NCI-H69 (cell line): ENCODE results near the gene TCIRG1.

Source experiments
- DNase-seq: peaks from one replicate; lab custom pipeline; 2025; lab: John Stamatoyannopoulos, UW

Gene TCIRG1

GRCh38 chr11:68051191-68052136, 12.6 kb downstream of the TCIRG1 start:
- DNase-seq, result peak; percentile 63

GRCh38 chr11:68052137-68052873, 13.5 kb downstream of the TCIRG1 start:
- no peak for DNase-seq

- no peak for DNase-seq
These were observed 14.3 kb downstream of the TCIRG1 start for GRCh38 chr11:68053117-68053516.

- DNase-seq, result no peak
These were observed 15.4 kb downstream of the TCIRG1 start for GRCh38 chr11:68053981-68054812.

DNA sequence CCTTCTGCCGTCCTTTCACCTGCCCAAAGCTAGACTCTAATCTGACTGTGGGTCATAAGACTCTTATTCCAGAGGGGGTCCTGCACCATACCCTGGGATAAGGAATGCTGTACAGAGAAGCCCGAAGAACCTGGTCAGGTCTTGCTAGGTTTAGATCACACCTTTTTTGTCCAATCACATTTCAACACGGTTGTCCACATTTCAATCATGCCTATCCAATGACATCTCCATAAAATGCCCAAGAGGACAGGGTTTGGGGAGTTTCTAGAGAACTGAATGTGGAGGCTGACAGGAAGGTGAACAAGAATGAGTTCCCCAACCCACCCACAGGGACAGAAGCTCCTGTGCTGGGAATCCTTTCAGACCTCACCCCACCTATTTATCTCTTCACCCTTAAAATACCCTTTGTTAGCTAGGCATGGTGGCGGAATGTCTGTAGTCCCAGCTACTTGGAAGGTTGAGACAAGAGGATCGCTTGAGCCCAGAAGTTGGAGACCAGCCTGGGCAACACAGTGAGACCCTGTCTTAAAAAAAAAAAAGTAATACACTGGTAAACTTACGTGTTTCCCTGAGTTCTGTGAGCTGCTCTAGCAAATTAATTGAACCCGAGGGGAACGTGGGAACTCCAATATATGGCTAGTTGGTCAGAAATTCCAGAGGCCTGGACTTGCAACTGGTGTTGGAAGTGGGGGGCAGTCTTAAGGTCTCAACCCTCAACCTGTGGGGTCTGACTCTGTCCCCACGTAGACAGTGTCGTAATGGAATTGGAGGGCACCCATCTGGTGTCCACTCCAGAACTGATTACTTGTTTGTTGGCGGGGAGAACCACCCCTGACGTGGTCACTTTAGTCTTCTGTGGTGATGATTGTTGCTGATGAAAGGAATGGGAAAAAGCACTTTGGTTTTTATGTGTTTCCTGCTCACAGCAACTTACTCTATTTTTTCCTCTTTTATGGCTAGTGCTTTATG, 17.8 kb downstream of the TCIRG1 start:
- DNase-seq, result no peak

- no peak for DNase-seq
These were observed 19.0 kb downstream of the TCIRG1 start for GRCh38 chr11:68057807-68058206.

GRCh38 chr11:68061508-68061907, 22.7 kb downstream of the TCIRG1 start:
- no peak for DNase-seq

- no peak for DNase-seq
These were observed 26.1 kb downstream of the TCIRG1 start for GRCh38 chr11:68064926-68065325.

DNA sequence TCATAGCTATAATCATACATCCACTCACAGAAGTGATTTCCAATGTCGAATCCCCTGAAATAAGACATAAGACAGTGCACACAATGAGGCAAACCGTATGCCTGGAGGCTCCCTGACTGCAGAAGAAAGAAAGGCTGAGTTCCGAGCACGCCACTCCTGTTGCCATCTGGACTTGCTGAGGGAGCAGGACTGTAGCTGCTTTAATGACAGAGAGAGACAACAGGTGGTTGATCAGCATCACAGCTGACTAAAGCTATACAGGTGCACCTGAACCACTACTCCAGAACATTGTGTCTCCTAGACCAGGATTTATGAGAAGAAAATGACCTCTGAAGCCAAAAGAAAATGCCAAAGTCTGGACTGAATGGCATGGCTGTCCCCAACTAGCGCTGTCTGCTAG, 27.0 kb downstream of the TCIRG1 start:
- no peak for DNase-seq

GRCh38 chr11:68066742-68067141, 27.9 kb downstream of the TCIRG1 start:
- DNase-seq, result no peak

- DNase-seq, result no peak
These were observed 29.2 kb downstream of the TCIRG1 start for GRCh38 chr11:68067991-68068390.

GRCh38 chr11:68071281-68072048, 32.6 kb downstream of the TCIRG1 start:
- no peak for DNase-seq

- DNase-seq, result no peak
These were observed 35.9 kb downstream of the TCIRG1 start for GRCh38 chr11:68074584-68075352.

DNA sequence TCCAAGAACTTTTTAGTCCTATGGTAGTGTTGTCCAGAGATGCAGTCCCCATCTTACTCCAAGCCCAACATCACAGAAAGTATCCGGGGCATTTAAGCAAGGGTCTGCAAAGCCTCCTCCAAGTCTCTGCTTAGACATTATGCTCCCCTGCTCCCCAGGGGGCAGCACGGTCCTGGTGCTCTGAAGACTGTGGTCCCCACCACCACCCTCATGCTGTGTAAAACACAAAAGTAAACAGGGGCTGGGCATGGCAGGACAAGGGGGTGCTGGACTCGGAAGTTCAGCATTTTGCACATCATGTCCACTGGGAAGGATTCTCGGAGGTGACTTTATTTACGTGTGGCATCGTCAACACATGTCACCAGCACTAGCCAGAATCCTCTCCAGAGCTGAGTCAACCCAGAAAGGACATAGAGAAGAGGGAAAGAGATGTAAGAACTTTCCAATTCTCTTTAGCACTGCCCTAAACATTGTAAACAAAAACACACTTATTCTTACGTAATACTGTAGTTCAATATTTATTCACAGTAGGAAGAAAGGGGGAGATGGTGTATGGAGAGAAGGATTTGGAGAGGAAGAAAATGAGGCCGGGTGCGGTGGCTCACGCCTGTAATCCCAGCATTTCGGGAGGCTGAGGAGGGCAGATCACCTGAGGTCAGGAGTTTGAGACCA, 37.7 kb downstream of the TCIRG1 start:
- DNase-seq, result no peak

- DNase-seq, result no peak
These were observed 39.1 kb downstream of the TCIRG1 start for GRCh38 chr11:68077617-68078582.

- no peak for DNase-seq
These were observed 42.0 kb downstream of the TCIRG1 start for GRCh38 chr11:68080860-68081259.

DNA sequence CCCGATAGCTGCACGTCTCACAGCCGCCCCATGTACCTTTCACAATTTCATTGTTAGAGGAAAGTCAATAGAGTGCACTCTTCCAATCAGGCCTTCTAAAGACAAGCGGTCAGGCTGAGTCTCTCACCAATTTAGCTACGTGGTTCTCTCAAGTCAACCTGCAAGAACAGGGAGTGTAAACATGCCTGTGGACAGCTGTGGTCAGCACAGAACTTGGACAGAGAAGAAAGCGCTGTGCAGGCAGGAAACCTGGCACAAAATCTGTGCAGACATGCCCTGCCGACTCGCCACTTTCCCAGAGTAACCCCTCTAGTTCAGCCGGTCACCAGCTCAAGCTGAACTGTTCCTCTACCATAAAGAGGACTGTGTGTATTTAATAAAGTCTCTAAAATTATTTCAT, 42.9 kb downstream of the TCIRG1 start:
- DNase-seq, result no peak

- peak; percentile 21 for DNase-seq
These were observed 43.7 kb downstream of the TCIRG1 start for GRCh38 chr11:68082481-68082880.
